Stimulated activated naive CD8-positive, alpha-beta T cell treated with anti-CD3 and anti-CD28 coated beads, Interleukin-15, Interleukin-2, amounts not matched to agents 100 ng/mL and 50 ng/mL, for 24 hours (primary cell): ENCODE measurements around the gene PROZ.

Source experiments
- H3K27ac Mint-ChIP-seq: one replicate; pipeline ENCODE4 v1.8.0; 2021; ENCODE audit warnings: mild to moderate bottlenecking, mixed read lengths
- H3K27me3 Mint-ChIP-seq: one replicate; pipeline ENCODE4 v1.8.0; 2021; ENCODE audit warnings: mixed read lengths
- H3K36me3 Mint-ChIP-seq: one replicate; pipeline ENCODE4 v1.8.0; 2021; ENCODE audit warnings: low read depth, mixed read lengths
- H3K4me1 Mint-ChIP-seq: one replicate; pipeline ENCODE4 v1.8.0; 2021; ENCODE audit warnings: low read depth, mixed read lengths
- H3K4me3 Mint-ChIP-seq: one replicate; pipeline ENCODE4 v1.8.0; 2021; ENCODE audit warnings: mild to moderate bottlenecking, mixed read lengths
- H3K9me3 Mint-ChIP-seq: one replicate; pipeline ENCODE4 v1.8.0; 2021; ENCODE audit warnings: mixed read lengths

PROZ gene

GRCh38 chr13:113169277-113170272, 11.1 kb downstream of the PROZ start:
- peaks cover 43% of the 10 kb centered on the region for H3K36me3 Mint-ChIP-seq
- no peak overlapping the region for H3K4me3 Mint-ChIP-seq
- peaks cover 16% of the 10 kb centered on the region for H3K4me1 Mint-ChIP-seq
- peaks cover 7% of the 10 kb centered on the region for H3K9me3 Mint-ChIP-seq
- no peak overlapping the region for H3K27ac Mint-ChIP-seq
- no peaks in the 10 kb centered on the region for H3K27me3 Mint-ChIP-seq

DNA sequence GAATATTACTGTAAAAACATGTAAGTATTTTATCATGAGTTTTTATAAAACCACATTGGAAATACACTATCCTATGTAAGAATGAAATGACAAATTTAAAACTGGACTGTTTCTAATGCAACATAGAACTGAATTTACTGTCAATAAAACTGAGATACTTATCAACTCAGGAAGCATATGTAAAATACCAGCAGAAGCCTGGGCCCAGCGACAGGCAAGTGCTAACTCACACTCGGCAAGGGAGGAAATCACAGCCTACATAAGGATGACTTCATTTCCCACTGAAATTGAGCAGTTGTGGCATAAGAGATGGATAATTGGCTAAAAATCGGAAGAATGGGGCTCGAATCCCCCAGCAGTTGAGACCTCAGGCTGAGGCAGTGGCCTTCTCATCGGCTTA, 12.1 kb downstream of the PROZ start:
- Mint-ChIP-seq H3K4me1 (peaks cover 16% of the 10 kb centered on the region), H3K9me3 (peaks cover 7% of the 10 kb centered on the region), H3K27ac (no peak overlapping the region), H3K27me3 (no peaks in the 10 kb centered on the region), H3K4me3 (no peak overlapping the region), H3K36me3 (peaks cover 51% of the 10 kb centered on the region)

GRCh38 chr13:113171250-113172125, 13.0 kb downstream of the PROZ start:
- Mint-ChIP-seq H3K36me3 (peaks cover 58% of the 10 kb centered on the region), H3K27me3 (no peaks in the 10 kb centered on the region)

DNA sequence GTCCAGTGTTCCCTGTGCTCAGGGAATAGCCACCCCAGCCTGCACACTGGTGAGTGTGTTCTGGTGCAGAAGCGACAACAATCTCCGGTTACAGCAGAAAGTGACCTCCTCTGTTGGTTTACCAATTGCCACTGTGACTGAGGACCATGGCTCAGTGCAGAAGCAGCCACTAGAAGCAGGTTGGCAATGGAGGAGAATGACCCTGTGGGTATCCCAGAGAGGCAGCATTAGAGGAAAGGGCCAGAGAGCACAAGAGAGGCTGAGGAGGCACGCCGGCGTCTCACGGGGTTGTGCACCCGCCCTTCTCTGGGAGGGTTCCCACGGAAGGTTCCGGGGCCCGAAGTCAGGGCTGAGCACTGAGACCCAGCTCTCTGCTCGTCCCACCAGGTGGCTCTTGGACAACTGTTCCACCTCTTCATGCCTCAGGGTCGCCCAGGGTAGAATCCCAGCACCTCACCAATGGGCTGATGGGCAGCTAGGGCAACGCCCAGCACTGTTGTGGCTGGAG, 14.0 kb downstream of the PROZ start:
- Mint-ChIP-seq H3K4me3 (no peak overlapping the region), H3K27ac (no peak overlapping the region), H3K27me3 (no peaks in the 10 kb centered on the region), H3K9me3 (peaks cover 7% of the 10 kb centered on the region), H3K36me3 (peaks cover 55% of the 10 kb centered on the region), H3K4me1 (peaks cover 9% of the 10 kb centered on the region)

More at GRCh38 chr13:113171250-113172125, 13.0 kb downstream of the PROZ start:
- H3K4me1 Mint-ChIP-seq = peaks cover 11% of the 10 kb centered on the region
- no peak overlapping the region for H3K27ac Mint-ChIP-seq
- no peak overlapping the region for H3K4me3 Mint-ChIP-seq
- peaks cover 7% of the 10 kb centered on the region for H3K9me3 Mint-ChIP-seq

DNA sequence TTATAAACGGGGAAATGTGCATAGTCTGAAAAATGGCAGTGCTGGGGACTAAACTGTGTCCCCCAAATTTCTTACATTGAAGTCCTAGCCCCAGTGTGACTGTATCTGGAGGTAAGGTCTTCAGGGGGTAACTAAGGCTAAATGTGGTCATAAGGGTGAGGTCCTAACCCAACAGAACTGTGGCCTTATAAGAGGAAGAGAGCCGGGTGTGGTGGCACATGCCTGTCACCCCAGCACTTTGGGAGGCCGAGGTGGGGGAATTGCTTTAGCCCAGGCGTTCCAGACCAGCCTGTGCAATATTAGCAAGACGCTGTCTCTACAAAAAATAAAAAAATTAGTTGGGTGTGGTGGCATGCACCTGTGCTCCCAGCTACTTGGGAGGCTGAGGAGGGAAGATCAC, 17.8 kb downstream of the PROZ start:
- H3K27ac Mint-ChIP-seq = peak overlapping the region; percentile 17
- peaks cover 63% of the 10 kb centered on the region for H3K36me3 Mint-ChIP-seq

GRCh38 chr13:113176822-113177221, 18.4 kb downstream of the PROZ start:
- Mint-ChIP-seq H3K4me1 (peaks cover 8% of the 10 kb centered on the region), H3K4me3 (no peak overlapping the region), H3K9me3 (no peaks in the 10 kb centered on the region), H3K27ac (no peak overlapping the region), H3K27me3 (no peaks in the 10 kb centered on the region), H3K36me3 (peaks cover 64% of the 10 kb centered on the region)

More for the DNA sequence above, 17.8 kb downstream of the PROZ start:
- Mint-ChIP-seq H3K9me3 (no peaks in the 10 kb centered on the region), H3K4me1 (peaks cover 8% of the 10 kb centered on the region), H3K27me3 (no peaks in the 10 kb centered on the region), H3K4me3 (no peak overlapping the region)

DNA sequence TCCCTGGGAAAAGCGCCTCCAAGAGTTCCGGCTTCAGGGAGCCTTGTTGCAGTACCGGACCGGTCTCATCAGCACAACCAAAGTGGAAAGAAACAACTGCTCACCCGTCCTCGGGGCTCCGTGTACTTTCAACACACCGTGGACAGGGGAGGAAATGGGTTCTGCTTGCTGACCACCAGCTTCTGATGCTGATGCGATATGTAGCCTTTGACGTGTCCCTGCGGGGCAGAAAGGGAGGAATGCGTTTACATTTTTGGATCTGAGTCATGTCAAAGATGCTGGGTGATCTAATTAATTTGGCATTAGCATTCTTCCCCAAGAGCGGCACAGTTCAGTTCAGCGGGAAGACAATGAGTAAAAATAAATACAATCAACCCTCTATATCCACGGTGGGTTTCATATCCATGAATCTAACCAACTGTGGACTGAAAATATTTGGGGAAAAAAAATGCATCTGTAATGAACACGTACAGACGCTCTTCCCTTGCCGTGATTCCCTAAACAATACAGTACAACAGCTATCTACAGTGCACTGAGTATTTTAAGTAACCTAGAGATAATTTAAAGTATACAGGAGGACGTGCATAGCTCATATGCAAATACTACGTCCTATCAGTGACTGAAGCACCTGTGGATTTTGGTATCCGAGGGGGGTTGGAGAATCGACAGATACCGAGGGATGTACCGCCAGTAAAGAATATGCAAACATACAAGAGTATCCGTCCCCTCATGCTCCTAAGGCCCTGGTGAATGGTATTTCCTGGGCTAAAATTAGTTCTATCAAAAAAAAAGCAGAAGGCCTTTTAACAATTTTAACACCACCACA, 19.8 kb downstream of the PROZ start:
- Mint-ChIP-seq H3K9me3 (no peaks in the 10 kb centered on the region), H3K27ac (no peak overlapping the region), H3K36me3 (peaks cover 69% of the 10 kb centered on the region), H3K4me3 (no peak overlapping the region), H3K4me1 (peaks cover 13% of the 10 kb centered on the region), H3K27me3 (no peaks in the 10 kb centered on the region)

- Mint-ChIP-seq H3K27ac (no peak overlapping the region), H3K4me1 (peaks cover 17% of the 10 kb centered on the region), H3K36me3 (peaks cover 74% of the 10 kb centered on the region), H3K27me3 (no peaks in the 10 kb centered on the region), H3K4me3 (no peak overlapping the region), H3K9me3 (no peaks in the 10 kb centered on the region)
Observed at GRCh38 chr13:113178896-113179167, 20.4 kb downstream of the PROZ start.

GRCh38 chr13:113179374-113180230, 21.2 kb downstream of the PROZ start:
- peaks cover 17% of the 10 kb centered on the region for H3K4me1 Mint-ChIP-seq
- no peak overlapping the region for H3K4me3 Mint-ChIP-seq
- H3K27ac Mint-ChIP-seq = no peak overlapping the region

GRCh38 chr13:113182046-113182445, 23.6 kb downstream of the PROZ start:
- peaks cover 35% of the 10 kb centered on the region for H3K4me1 Mint-ChIP-seq
- no peak overlapping the region for H3K27ac Mint-ChIP-seq
- H3K27me3 Mint-ChIP-seq = no peaks in the 10 kb centered on the region
- H3K4me3 Mint-ChIP-seq = no peak overlapping the region
- H3K9me3 Mint-ChIP-seq = no peaks in the 10 kb centered on the region
- H3K36me3 Mint-ChIP-seq = peaks cover 74% of the 10 kb centered on the region

More at GRCh38 chr13:113179374-113180230, 21.2 kb downstream of the PROZ start:
- H3K27me3 Mint-ChIP-seq = no peaks in the 10 kb centered on the region
- H3K36me3 Mint-ChIP-seq = peaks cover 73% of the 10 kb centered on the region
- H3K9me3 Mint-ChIP-seq = no peaks in the 10 kb centered on the region

- Mint-ChIP-seq H3K36me3 (peaks cover 80% of the 10 kb centered on the region), H3K9me3 (no peaks in the 10 kb centered on the region), H3K27ac (no peak overlapping the region), H3K4me3 (no peak overlapping the region), H3K27me3 (no peaks in the 10 kb centered on the region), H3K4me1 (peaks cover 50% of the 10 kb centered on the region)
Observed at GRCh38 chr13:113183450-113184129, 25.1 kb downstream of the PROZ start.

DNA sequence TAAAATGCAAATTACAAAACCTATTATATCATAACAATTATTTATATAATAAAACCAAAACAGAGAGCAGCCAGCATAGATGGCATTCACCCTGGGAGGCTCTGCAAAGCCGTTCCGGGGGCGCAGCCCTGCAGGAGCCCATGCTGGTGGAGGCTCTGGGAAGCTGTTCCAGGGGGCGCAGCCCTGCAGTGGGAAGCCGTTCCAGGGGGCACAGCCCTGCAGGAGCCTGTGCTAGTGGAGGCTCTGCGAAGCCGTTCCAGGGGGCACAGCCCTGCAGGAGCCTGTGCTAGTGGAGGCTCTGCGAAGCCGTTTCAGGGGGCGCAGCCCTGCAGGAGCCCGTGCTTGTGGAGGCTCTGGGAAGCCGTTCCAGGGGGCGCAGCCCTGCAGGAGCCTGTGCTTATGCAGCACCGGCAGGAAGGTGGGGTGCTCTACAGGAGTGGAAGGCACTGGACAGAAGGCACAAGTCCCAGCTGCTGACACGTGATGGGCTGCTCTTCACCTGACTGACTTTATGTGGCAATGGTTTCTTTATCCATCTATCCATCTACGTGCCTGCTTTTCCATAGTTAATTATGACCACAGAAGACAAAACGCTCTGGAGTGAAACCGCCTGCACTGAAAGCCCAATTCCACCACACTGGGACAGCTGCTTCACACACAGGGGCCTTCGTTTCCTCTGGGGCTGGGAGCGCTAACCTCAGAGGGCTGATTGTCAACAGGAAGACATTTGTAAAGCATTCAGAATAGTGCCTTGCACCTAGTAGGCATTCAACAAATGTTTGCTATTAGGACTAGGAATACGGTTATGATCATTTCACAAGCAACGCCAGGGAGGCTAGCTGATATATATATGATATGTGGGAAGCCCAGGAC, 26.4 kb downstream of the PROZ start:
- Mint-ChIP-seq H3K4me3 (peak overlapping the region; percentile 36), H3K4me1 (peaks cover 53% of the 10 kb centered on the region), H3K27ac (peak overlapping the region; percentile 5), H3K9me3 (no peaks in the 10 kb centered on the region), H3K27me3 (no peaks in the 10 kb centered on the region), H3K36me3 (peaks cover 82% of the 10 kb centered on the region)
